Fibroblast of villous mesenchyme (primary cell): ENCODE measurements around the gene CREBBP. TPM values are rescaled to one million over a fixed set of nuclear protein-coding genes. Genes with fewer than 3 reads are reported as not detected.

Experiments used
- DNase-seq: peaks from one replicate; pipeline ENCODE4 v3.0.0-alpha.2; 2010; ENCODE audit warnings: low read depth
- H3K4me3 ChIP-seq: 2 replicates; pipeline ENCODE4 v1.5.1; 2011; ENCODE audit warnings: low read depth, mild to moderate bottlenecking, low read length
- CTCF ChIP-seq: IDR thresholded peaks from 2 replicates; pipeline ENCODE4 v1.5.1; 2012; ENCODE audit warnings: low read depth, mild to moderate bottlenecking, low read length; ENCODE audit not compliant: insufficient read depth
- total RNA-seq: library from RNA; depleted of rRNA; stranded (reverse); fragments of >200 nt; gene quantifications from 2 replicates; pipeline ENCODE4 v1.2.3, GENCODE V29; 2012

Gene CREBBP
- total RNA-seq, 1 donor, result 32.0 TPM

- TF ChIP-seq CTCF, result no peak
- DNase-seq, result no peak
- H3K4me3 ChIP-seq, result no peak overlapping the region
Observed at GRCh38 chr16:3846087-3846486, 34.4 kb downstream of the CREBBP start.

- TF ChIP-seq CTCF, result no peak
- no peak overlapping the region for H3K4me3 ChIP-seq
- DNase-seq, result peak; percentile 61
Observed at GRCh38 chr16:3842994-3843393, 37.5 kb downstream of the CREBBP start.

- no peak for TF ChIP-seq CTCF
- no peak for DNase-seq
- H3K4me3 ChIP-seq, result no peak overlapping the region
Observed at GRCh38 chr16:3841729-3842508, 38.6 kb downstream of the CREBBP start.

GRCh38 chr16:3839402-3840184 is 40.9 kb downstream of the CREBBP start:
- TF ChIP-seq CTCF, result no peak
- DNase-seq, result no peak
- H3K4me3 ChIP-seq, result no peak overlapping the region

GRCh38 chr16:3838600-3839401 is 41.7 kb downstream of the CREBBP start:
- no peak overlapping the region for H3K4me3 ChIP-seq
- peak; percentile 47 for DNase-seq
- TF ChIP-seq CTCF, result no peak

GRCh38 chr16:3837851-3838586 is 42.5 kb downstream of the CREBBP start:
- no peak overlapping the region for H3K4me3 ChIP-seq
- no peak for DNase-seq
- TF ChIP-seq CTCF, result no peak
